IPS-NIHi7 (cell line): ENCODE measurements around the gene SPIB.
"Not testable (repeated sequence)": the region's sequence is repeated elsewhere in the genome, so short reads cannot be mapped to it uniquely, and the experiment has no call there.

ENCODE experiments used
- DNase-seq: peaks from one replicate; pipeline ENCODE4 v3.0.0; 2012; ENCODE audit warnings: mixed read lengths; ENCODE audit errors: extremely low spot score

The SPIB gene

GRCh38 chr19:50390952-50391351 is 27.8 kb upstream of the SPIB start:
- DNase-seq: not testable (repeated sequence)

- no peak for DNase-seq
These were observed 26.0 kb upstream of the SPIB start for GRCh38 chr19:50392759-50393158.

- no peak for DNase-seq
These were observed 25.1 kb upstream of the SPIB start for GRCh38 chr19:50393589-50393988.

DNA sequence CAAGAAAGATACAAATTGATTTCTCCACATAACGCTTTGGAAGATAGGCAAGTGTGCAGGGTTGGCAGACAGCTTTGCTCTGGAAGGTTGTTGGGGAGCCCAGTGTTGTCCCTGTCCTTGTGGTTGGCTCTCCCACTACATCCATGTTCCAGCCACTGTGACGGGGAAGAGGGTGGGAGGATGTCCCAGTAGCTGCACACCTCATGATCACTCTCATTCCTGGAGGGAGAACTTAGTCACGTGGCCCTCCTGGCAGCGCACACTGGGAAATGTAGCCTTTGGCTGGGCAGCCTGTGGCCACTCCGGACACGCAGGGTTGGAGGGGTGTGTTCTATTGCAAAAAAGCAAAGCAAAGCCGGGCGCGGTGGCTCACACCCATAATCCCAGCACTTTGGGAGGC is 24.7 kb upstream of the SPIB start:
- DNase-seq: no peak

GRCh38 chr19:50398675-50399367 is 19.9 kb upstream of the SPIB start:
- DNase-seq: no peak

- DNase-seq: no peak
These were observed 19.4 kb upstream of the SPIB start for GRCh38 chr19:50399368-50399745.

DNA sequence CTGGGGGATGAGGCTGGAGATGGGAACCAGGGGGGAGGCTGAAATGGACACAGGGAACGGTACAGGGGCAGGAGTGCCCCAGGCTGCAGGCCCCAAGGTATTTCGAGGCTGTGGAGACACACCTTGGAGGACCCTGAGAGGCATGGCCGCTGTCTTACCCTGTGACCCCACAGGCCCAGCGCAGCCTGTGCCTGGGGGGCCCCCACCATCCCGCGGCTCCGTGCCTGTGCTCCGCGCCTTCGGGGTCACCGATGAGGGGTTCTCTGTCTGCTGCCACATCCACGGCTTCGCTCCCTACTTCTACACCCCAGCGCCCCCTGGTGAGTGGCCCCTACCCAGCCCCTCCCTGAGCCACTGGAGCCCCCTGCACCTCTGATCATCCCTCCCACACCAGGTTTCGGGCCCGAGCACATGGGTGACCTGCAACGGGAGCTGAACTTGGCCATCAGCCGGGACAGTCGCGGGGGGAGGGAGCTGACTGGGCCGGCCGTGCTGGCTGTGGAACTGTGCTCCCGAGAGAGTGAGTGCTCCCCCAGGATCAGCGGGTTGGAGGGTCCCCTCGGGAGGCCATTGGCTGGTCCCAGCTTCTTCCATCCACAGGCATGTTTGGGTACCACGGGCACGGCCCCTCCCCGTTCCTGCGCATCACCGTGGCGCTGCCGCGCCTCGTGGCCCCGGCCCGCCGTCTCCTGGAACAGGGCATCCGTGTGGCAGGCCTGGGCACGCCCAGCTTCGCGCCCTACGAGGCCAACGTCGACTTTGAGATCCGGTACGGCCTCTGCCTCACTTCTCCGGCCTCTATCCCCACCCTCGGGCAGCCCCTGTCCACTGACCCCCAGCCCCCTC is 16.9 kb upstream of the SPIB start:
- DNase-seq: no peak

GRCh38 chr19:50402544-50403301 is 16.0 kb upstream of the SPIB start:
- DNase-seq: no peak

- no peak for DNase-seq
These were observed 12.4 kb upstream of the SPIB start for GRCh38 chr19:50406156-50406820.

- DNase-seq: no peak
These were observed 11.9 kb upstream of the SPIB start for GRCh38 chr19:50406829-50407228.

DNA sequence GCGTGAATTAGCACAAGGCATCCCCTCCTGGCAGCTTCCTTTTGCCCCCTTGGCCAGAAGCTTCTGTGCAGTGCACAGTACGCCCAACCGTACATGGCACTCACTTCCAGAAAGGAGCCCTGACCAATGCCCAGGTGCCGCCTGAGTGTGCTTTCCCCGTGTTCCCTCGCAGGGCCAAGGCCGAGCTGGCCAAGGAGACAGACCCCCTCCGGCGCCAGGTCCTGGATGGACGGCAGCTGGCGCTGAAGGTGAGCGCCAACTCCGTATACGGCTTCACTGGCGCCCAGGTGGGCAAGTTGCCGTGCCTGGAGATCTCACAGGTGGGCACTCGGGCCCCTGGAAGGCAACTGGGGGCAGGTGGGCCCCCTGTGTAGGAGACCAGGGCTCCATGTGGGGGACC is 9.4 kb upstream of the SPIB start:
- no peak for DNase-seq

- no peak for DNase-seq
These were observed 8.6 kb upstream of the SPIB start for GRCh38 chr19:50410109-50410508.

- DNase-seq: no peak
These were observed 6.3 kb upstream of the SPIB start for GRCh38 chr19:50412419-50412818.

- no peak for DNase-seq
These were observed 5.6 kb upstream of the SPIB start for GRCh38 chr19:50413096-50413495.

- no peak for DNase-seq
These were observed 5.2 kb upstream of the SPIB start for GRCh38 chr19:50413531-50413930.

GRCh38 chr19:50414864-50415660 is 3.7 kb upstream of the SPIB start:
- DNase-seq: peak; percentile 96

GRCh38 chr19:50415661-50416033 is 3.1 kb upstream of the SPIB start:
- no peak for DNase-seq

DNA sequence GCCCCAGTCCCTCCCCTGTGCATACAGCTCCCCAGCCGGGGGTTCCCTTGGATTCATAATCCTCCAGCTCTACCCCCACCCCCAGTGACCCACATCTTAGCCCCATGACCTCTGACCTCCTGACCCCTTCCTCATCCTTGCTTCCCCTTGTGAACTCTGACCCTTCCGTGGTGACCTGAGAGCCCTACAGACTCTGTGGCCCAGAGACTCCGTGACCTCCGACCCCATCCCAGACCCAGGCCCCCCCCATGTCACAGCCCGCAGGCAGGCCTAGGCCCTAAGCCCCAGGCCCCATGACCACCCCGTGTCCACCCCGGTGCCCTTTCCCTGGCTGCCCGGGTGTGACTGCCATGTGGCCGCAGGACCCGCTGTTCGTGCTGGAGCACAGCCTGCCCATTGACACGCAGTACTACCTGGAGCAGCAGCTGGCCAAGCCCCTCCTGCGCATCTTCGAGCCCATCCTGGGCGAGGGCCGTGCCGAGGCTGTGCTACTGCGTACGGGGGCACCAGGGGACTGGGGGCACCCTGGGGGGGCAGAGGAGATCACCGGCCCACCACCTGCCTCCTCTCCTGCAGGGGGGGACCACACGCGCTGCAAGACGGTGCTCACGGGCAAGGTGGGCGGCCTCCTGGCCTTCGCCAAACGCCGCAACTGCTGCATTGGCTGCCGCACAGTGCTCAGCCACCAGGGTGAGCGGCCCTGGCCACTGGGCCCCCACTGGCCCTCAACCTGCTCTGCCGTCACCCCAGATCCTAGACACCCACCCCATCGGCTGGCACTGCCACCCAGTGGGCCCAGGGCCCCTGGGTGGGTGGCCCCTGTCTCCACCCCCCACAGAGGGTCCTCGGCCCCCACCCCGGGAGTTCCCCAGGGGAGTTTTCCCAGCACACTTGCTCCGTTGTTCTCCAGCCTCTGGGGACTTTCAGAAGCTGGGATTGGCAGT is 2.4 kb upstream of the SPIB start:
- no peak for DNase-seq

DNA sequence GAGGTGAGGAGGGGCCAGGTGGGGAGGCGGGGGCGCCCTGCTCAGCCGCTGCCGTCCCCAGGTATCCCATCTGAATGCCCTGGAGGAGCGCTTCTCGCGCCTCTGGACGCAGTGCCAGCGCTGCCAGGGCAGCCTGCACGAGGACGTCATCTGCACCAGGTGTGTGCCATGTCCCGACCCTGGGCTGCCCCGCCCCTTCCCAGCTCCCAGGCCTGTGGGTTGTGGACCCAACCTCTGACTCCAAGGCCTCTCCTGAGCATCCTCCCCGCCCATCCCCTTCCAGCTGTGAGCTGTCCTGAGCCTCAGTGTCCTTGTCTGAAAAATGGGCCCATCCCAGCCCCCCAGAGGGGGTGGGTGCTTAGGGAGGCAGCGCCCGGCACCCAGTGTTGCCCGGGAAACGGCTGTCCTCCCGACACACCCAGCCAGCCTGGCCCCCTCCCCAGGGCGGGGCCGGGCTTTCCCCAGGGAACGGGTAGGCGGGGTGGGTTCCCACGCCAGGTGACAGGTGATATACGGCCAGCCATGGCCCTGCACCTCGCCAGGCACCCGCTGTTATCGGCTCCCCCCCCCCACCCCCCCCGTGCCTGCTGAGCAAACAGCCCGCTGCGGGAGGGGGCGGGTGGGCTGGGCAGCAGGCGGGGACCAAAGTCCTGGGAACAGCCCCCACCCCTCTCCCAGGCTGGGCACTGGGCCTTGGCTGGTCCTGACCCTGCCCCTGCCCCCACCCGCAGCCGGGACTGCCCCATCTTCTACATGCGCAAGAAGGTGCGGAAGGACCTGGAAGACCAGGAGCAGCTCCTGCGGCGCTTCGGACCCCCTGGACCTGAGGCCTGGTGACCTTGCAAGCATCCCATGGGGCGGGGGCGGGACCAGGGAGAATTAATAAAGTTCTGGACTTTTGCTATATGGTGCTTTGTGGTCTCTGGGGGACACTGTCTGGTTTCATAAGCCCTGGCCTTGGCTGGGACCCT is 1.3 kb upstream of the SPIB start:
- no peak for DNase-seq
